Measurements from ENCODE around the gene MEGF6.

The MEGF6 gene

GRCh38 chr1:3454811-3455618 is 156.3 kb downstream of the MEGF6 start:
- DNase-seq = no peak

DNA sequence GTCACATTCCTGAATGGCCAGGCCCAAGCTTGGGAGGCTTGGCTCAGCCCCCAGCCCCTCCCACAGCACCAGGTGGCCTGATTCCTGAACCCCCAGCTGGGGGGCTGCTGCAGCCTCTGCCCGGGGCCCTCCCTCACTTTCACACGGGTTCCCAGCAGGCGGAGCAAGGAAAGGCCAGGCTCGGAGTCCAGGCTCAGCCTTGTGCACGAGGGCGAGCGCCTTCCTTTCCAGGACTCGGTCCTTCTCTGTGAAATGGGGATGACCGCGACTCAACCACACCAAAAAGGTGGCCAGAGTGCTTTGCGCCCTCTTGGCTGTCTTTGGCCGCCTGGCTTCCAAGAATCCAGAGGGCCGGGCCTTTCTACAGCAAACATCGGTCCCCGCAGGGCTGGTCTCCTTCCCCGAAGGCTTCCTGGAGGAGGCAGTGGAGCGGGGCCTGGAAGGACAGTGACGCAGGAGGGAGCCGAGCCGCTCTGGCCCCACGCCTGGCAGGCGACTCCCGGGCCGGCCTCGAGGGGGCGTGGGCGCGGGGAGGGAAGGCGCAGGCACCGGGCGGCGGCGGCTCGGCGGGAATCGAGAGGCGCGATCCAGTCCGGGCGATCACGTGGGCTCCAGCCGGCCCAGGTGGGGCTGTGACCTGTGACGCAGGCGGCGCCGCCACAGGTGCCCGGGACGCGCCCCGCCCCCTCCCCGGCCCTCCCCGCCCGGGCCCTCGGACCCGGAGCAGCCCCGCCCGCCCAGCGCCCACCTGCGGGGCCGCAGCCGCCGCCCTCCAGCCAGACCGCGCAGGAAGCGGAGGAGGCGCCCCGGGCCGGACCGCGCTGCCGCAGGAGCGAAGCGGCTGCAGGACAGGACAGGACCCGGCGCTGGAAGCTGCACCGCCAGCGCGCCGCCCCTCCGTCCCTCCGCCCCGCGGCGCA is 157.2 kb downstream of the MEGF6 start, which contains the start of gene ARHGEF16:
ARHGEF16 (plus strand) TSS at position 775 of the 920 bp plus-strand sequence. CDS start 8,420 bp downstream, outside the sequence.
- DNase-seq = no peak

DNA sequence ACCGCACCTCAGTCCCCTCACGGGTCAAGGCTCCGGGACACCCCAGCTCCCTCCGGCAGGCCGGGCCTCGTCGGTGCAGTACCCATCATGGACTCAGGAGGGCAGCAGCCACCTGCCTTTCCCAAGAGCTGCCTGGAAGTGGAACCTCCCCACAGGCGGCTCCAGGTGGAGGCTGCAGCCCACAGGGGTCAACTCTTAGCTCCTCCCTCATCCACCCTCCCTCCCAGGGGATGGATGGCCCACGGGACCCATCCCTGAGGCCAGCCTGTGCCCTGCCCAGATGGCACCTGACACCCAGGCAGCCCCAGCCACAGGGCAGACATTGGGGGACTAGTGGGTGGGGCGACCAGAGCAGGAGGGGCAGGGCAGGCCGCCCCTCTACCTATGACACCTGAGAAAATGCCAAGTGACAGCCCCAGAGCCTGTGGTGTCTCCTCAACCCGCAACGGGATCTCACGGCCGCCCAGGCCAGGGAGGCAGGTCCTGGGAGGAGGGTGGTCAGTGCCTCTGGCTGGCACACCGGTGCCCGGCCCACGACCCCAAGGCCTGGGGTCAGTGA is 158.0 kb downstream of the MEGF6 start:
- peak; percentile 29 for DNase-seq

DNA sequence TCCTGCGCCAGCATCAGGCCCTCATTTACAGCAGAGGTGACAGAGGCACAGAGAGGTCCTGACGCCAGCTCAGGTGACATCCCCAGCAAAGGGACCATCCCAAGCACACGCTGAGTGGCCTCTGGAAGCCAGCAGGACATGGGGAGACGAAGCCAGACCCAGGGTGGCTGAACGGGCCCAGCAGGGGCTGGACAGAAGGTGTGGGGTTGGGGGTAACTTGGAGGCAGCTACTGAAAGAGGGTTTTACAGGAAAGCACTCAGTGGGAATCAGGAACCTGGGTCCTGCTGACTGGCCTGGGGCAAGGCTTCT is 158.5 kb downstream of the MEGF6 start:
- no peak for DNase-seq

GRCh38 chr1:3451994-3452865 is 159.1 kb downstream of the MEGF6 start:
- no peak for DNase-seq

DNA sequence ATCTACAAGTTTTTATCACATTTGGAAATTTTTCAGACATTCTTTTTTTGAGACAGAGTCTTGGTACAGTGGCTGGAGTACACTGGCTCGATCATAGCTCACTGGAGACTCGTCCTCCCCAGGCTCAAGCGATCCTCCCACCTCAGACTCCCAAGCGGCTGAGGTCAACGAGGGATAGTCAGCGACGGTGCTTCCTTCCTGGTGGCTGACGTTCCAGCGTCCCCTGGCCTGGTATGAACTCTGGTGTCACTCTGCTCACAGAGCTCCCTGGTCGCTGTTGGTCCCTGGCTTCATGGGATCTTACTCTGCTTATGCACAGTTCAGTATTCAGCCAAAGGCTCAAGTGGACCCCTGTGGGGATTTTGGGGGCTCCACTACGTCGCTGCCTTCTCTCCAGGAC is 160.3 kb downstream of the MEGF6 start:
- no peak for DNase-seq

GRCh38 chr1:3450202-3450863 is 161.0 kb downstream of the MEGF6 start:
- DNase-seq = no peak

GRCh38 chr1:3444736-3445135 is 166.6 kb downstream of the MEGF6 start:
- no peak for DNase-seq

DNA sequence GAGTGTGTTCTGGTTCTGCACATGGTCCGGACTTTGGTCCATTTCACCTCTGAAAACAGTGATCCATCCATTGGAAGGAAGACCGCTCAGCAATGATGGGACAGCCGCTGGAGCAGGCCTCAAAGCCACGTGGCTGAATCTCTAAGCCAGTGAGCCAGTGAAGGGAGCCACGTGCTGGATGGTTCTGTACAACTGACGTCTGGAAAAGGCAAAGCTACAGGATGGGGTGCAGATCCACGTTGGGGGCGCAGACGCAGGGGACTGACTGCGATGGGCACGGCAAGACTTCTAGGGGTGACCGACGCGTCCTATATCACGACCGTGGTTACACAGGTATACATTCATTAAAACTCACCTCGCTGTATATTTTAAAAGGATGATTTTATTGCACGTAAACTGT is 167.0 kb downstream of the MEGF6 start:
- no peak for DNase-seq

GRCh38 chr1:3443807-3444206 is 167.5 kb downstream of the MEGF6 start:
- DNase-seq = no peak

- DNase-seq = no peak
Measured at GRCh38 chr1:3442901-3443300, 168.4 kb downstream of the MEGF6 start.

- no peak for DNase-seq
Measured at GRCh38 chr1:3442331-3442730, 169.0 kb downstream of the MEGF6 start.

- DNase-seq = no peak
Measured at GRCh38 chr1:3441880-3442279, 169.4 kb downstream of the MEGF6 start.

DNA sequence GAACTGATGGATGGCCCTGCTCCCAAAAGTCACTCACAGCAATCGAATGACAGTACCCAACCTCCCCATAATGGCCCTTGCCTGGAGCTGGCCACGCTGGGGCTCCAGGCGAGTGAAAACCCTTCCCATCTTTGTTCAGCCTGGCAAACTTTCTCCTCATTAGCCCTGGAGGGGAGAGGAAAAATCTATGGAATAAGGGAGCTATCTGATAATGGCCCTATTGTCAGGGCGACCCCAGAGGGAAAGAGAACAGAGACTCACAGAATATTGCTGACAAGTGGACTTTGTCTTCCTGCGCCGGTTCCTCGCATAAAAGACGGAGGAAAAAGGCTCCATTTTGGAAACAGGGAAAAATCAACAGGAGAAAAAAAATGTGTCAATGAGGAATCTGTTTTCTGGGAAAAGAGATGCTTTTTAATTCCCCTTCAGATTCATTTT is 169.9 kb downstream of the MEGF6 start:
- DNase-seq = no peak

- no peak for DNase-seq
Measured at GRCh38 chr1:3440711-3441409, 170.4 kb downstream of the MEGF6 start.

DNA sequence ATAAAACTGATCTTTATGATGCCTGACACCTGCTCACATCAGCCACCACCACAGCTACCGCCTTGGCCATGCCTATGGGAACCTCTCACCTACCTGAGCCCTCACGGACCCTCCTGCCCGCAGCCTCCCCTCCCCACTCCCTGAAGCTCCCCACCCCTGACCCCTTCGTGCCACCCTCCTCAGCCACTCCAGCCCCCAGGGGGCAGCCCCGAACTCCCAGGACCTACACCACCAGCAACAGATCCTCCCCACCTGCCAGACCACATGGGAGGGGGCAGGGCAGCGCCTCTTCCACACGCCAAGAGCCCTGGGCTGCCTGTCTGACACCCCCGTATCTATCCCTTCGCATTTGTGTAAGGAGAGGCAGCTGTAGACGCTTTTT is 171.0 kb downstream of the MEGF6 start:
- no peak for DNase-seq

Measured in activated gamma-delta T cell (primary cell).